Measurements from ENCODE around the gene TTYH1. TPM values are rescaled to one million over a fixed set of nuclear protein-coding genes. Genes with fewer than 3 reads are reported as not detected.
"Not testable (repeated sequence)": the region's sequence is repeated elsewhere in the genome, so short reads cannot be mapped to it uniquely, and the experiment has no call there.

Gene TTYH1
- total and polyA plus RNA-seq, 2 experiments from 2014 or later, result 7.0 to 11.0 TPM

- H3K27me3 ChIP-seq; H3K9me3 ChIP-seq (ENCODE audit: low read depth); DNase-seq (ENCODE audit: low spot score); H3K36me3 ChIP-seq (replicated peaks; ENCODE audit: insufficient read depth, low read depth); H3K4me1 ChIP-seq (ENCODE audit: insufficient read depth); H3K4me3 ChIP-seq; H2AFZ ChIP-seq; H3K4me2 ChIP-seq; H3K27ac ChIP-seq; H3K79me2 ChIP-seq; H4K20me1 ChIP-seq (ENCODE audit: insufficient read depth, poor library complexity, severe bottlenecking); H3K9me2 ChIP-seq (replicated peaks; ENCODE audit: insufficient read depth): not testable (repeated sequence)
- 82% methylated on average over 8 of the region's 10 CpGs for WGBS (ENCODE audit: low lambda C conversion rate, missing lambda C conversion rate)
These were observed 44.8 kb upstream of the TTYH1 start for GRCh38 chr19:54370434-54370796.

GRCh38 chr19:54371453-54371852 lies 43.8 kb upstream of the TTYH1 start:
- H2AFZ ChIP-seq; H3K4me3 ChIP-seq; H3K36me3 ChIP-seq (replicated peaks; ENCODE audit: insufficient read depth, low read depth); H3K9me2 ChIP-seq (replicated peaks; ENCODE audit: insufficient read depth); H3K79me2 ChIP-seq; H3K4me1 ChIP-seq (ENCODE audit: insufficient read depth); H3K27ac ChIP-seq; H3K27me3 ChIP-seq; H4K20me1 ChIP-seq (ENCODE audit: insufficient read depth, poor library complexity, severe bottlenecking); DNase-seq (ENCODE audit: low spot score); H3K4me2 ChIP-seq; H3K9me3 ChIP-seq (ENCODE audit: low read depth): not testable (repeated sequence)
- 81% methylated on average over 5 of the region's 5 CpGs for WGBS (ENCODE audit: low lambda C conversion rate, missing lambda C conversion rate)

GRCh38 chr19:54373781-54374631 lies 41.3 kb upstream of the TTYH1 start:
- H3K27ac ChIP-seq, result no peak overlapping the region
- no peaks in the 10 kb centered on the region for H3K9me3 ChIP-seq (ENCODE audit: low read depth)
- no peaks in the 10 kb centered on the region for H3K4me1 ChIP-seq (ENCODE audit: insufficient read depth)
- H3K79me2 ChIP-seq, result no peaks in the 10 kb centered on the region
- H3K4me2 ChIP-seq, result no peak overlapping the region
- H3K27me3 ChIP-seq, result no peaks in the 10 kb centered on the region
- H3K36me3 ChIP-seq (replicated peaks; ENCODE audit: insufficient read depth, low read depth), result no peaks in the 10 kb centered on the region
- H4K20me1 ChIP-seq (ENCODE audit: insufficient read depth, poor library complexity, severe bottlenecking), result no peaks in the 10 kb centered on the region
- no peak overlapping the region for H3K4me3 ChIP-seq
- no peak overlapping the region for H2AFZ ChIP-seq
- 87% methylated on average over 16 of the region's 16 CpGs for WGBS (ENCODE audit: low lambda C conversion rate, missing lambda C conversion rate)
- H3K9me2 ChIP-seq (replicated peaks; ENCODE audit: insufficient read depth), result no peaks in the 10 kb centered on the region
- TF ChIP-seq EZH2phosphoT487 (IDR thresholded peaks at IDR 0.05; ENCODE audit: low read depth, severe bottlenecking, unreplicated experiment) (no peak), EZH2 (IDR thresholded peaks at IDR 0.05; ENCODE audit: borderline replicate concordance) (no peak), CTCF (IDR thresholded peaks at IDR 0.05; ENCODE audit: poor library complexity) (no peak)
- DNase-seq (ENCODE audit: low spot score), result no peak

GRCh38 chr19:54375181-54375938 lies 39.9 kb upstream of the TTYH1 start:
- H3K9me3 ChIP-seq (ENCODE audit: low read depth); H3K4me2 ChIP-seq; DNase-seq (ENCODE audit: low spot score); H3K4me3 ChIP-seq; H3K9me2 ChIP-seq (replicated peaks; ENCODE audit: insufficient read depth); H3K36me3 ChIP-seq (replicated peaks; ENCODE audit: insufficient read depth, low read depth); H3K27ac ChIP-seq; H4K20me1 ChIP-seq (ENCODE audit: insufficient read depth, poor library complexity, severe bottlenecking); H3K4me1 ChIP-seq (ENCODE audit: insufficient read depth); H3K79me2 ChIP-seq; H3K27me3 ChIP-seq; H2AFZ ChIP-seq: not testable (repeated sequence)
- 90% methylated on average over 28 of the region's 28 CpGs for WGBS (ENCODE audit: low lambda C conversion rate, missing lambda C conversion rate)

Measured in hepatocyte (in vitro differentiated cells).